Smooth muscle cell (in vitro differentiated cells): Measurements from ENCODE around the gene PMIS2. TPM values are rescaled to one million over a fixed set of nuclear protein-coding genes. Genes with fewer than 3 reads are reported as not detected.

Experiments used
- DNase-seq: peaks from one replicate; lab custom pipeline; 2025; ENCODE audit not compliant: unreplicated experiment; lab: John Stamatoyannopoulos, UW
- H2AFZ ChIP-seq: fragments of 200-600 bp; sonication (generic); 2 replicates; pipeline ENCODE4 v1.6.0; 2016; ENCODE audit warnings: antibody characterized with exemption, low read depth, mild to moderate bottlenecking
- H3F3A ChIP-seq: fragments of 200-600 bp; sonication (generic); 2 replicates; pipeline ENCODE4 v1.6.0; 2017; ENCODE audit warnings: antibody characterized with exemption, low read depth
- H3K27ac ChIP-seq: fragments of 200-600 bp; sonication (generic); 2 replicates; pipeline ENCODE4 v1.5.1; 2016; ENCODE audit warnings: low read depth, mild to moderate bottlenecking
- H3K27me3 ChIP-seq: fragments of 200-600 bp; sonication (generic); 2 replicates; pipeline ENCODE4 v1.6.1; 2016; ENCODE audit warnings: low read depth, mild to moderate bottlenecking
- H3K36me3 ChIP-seq: fragments of 200-600 bp; sonication (generic); 2 replicates; pipeline ENCODE4 v1.5.1; 2016; ENCODE audit warnings: low read depth
- H3K4me1 ChIP-seq: fragments of 200-600 bp; sonication (generic); 2 replicates; pipeline ENCODE4 v1.5.1; 2016; ENCODE audit warnings: low read depth
- H3K4me2 ChIP-seq: fragments of 200-600 bp; sonication (generic); 2 replicates; pipeline ENCODE4 v1.6.0; 2016; ENCODE audit warnings: mild to moderate bottlenecking
- H3K4me3 ChIP-seq: fragments of 200-600 bp; sonication (generic); 2 replicates; pipeline ENCODE4 v1.5.1; 2016; ENCODE audit warnings: mild to moderate bottlenecking
- H3K79me2 ChIP-seq: fragments of 200-600 bp; sonication (generic); 2 replicates; pipeline ENCODE4 v1.6.0; 2016; ENCODE audit warnings: low read depth, mild to moderate bottlenecking
- H3K9ac ChIP-seq: fragments of 200-600 bp; sonication (generic); 2 replicates; pipeline ENCODE4 v1.6.0; 2016; ENCODE audit warnings: low read depth
- H3K9me3 ChIP-seq: fragments of 200-600 bp; sonication (generic); replicated peaks from 2 replicates; pipeline ENCODE4 v1.5.1; 2016; ENCODE audit warnings: low read depth
- H4K20me1 ChIP-seq: fragments of 200-600 bp; sonication (generic); 2 replicates; pipeline ENCODE4 v1.6.0; 2016; ENCODE audit warnings: low read depth
- WGBS: methylation state at CpG from one replicate; pipeline ENCODE4 v1.1.7; 2016; ENCODE audit warnings: low lambda C conversion rate; 5-methylcytosine and 5-hydroxymethylcytosine counted together
- polyA plus RNA-seq: library from polyadenylated mRNA; unstranded; fragments of >200 nt; fragmentation: Nextera tagmentation; extraction: Ambion mirVana; gene quantifications from 2 replicates; pipeline ENCODE4 v1.2.1, GENCODE V29; 2016
- total RNA-seq: library from RNA; depleted of rRNA; stranded (reverse); fragments of >200 nt; gene quantifications from 2 replicates; pipeline ENCODE4 v1.2.3, GENCODE V29; 2014
- TF ChIP-seq, protein P1 (sequence below): fragments of 200-600 bp; sonication (generic); IDR thresholded peaks from 2 replicates; pipeline ENCODE4 v1.5.1; 2017; ENCODE audit warnings: borderline replicate concordance, mild to moderate bottlenecking, antibody characterized with exemption; ENCODE audit not compliant: insufficient read depth, poor library complexity, severe bottlenecking

Gene PMIS2
- total and polyA plus RNA-seq, 2 experiments from 2014 or later: not detected

DNA sequence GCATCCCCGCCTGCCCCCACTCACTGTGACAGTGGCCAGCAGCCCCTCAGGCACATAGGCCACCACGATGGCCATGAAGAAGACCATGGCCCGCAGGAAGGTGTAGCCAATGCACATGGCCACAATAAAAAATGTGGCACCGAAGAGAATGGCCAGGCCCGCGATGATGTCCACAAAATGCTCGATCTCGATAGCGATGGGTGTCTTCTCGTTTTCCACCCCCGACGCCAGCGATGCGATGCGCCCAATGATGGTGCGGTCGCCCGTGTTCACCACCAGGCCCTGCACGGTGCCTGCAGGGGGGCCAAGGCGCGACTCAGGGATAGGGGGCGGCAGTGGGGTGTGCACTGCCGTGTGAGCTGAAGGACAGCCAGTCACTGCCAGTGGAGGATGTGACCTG lies 26.2 kb upstream of the PMIS2 start:
- peaks cover 54% of the 10 kb centered on the region for H3K27me3 ChIP-seq
- H3K27ac ChIP-seq: no peak overlapping the region
- H4K20me1 ChIP-seq: no peaks in the 10 kb centered on the region
- DNase-seq: no peak
- peaks cover 3% of the 10 kb centered on the region for H3K4me1 ChIP-seq
- no peak overlapping the region for H3K4me2 ChIP-seq
- H3K36me3 ChIP-seq: no peaks in the 10 kb centered on the region
- H3K9ac ChIP-seq: no peak overlapping the region
- WGBS: 90% methylated on average over 23 of the region's 23 CpGs
- H3K79me2 ChIP-seq: no peaks in the 10 kb centered on the region
- H3F3A ChIP-seq: no peaks in the 10 kb centered on the region
- TF ChIP-seq, protein P1, sequence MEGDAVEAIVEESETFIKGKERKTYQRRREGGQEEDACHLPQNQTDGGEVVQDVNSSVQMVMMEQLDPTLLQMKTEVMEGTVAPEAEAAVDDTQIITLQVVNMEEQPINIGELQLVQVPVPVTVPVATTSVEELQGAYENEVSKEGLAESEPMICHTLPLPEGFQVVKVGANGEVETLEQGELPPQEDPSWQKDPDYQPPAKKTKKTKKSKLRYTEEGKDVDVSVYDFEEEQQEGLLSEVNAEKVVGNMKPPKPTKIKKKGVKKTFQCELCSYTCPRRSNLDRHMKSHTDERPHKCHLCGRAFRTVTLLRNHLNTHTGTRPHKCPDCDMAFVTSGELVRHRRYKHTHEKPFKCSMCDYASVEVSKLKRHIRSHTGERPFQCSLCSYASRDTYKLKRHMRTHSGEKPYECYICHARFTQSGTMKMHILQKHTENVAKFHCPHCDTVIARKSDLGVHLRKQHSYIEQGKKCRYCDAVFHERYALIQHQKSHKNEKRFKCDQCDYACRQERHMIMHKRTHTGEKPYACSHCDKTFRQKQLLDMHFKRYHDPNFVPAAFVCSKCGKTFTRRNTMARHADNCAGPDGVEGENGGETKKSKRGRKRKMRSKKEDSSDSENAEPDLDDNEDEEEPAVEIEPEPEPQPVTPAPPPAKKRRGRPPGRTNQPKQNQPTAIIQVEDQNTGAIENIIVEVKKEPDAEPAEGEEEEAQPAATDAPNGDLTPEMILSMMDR: no peak
- H3K4me3 ChIP-seq: no peak overlapping the region
- H3K9me3 ChIP-seq: no peaks in the 10 kb centered on the region
- H2AFZ ChIP-seq: no peak overlapping the region

- Histone ChIP-seq H3K27ac (no peak overlapping the region), H3K4me3 (no peak overlapping the region), H3K36me3 (no peaks in the 10 kb centered on the region), H4K20me1 (no peaks in the 10 kb centered on the region), H3K4me1 (peaks cover 3% of the 10 kb centered on the region), H3K9me3 (no peaks in the 10 kb centered on the region), H3K4me2 (no peak overlapping the region), H3K79me2 (no peaks in the 10 kb centered on the region), H3K9ac (no peak overlapping the region), H2AFZ (no peak overlapping the region), H3F3A (no peaks in the 10 kb centered on the region), H3K27me3 (peaks cover 54% of the 10 kb centered on the region)
- TF ChIP-seq, protein P1: no peak
- 96% methylated on average over 14 of the region's 18 CpGs for WGBS
- DNase-seq: no peak
Observed at GRCh38 chr19:35560271-35560670, 25.7 kb upstream of the PMIS2 start.

- no peaks in the 10 kb centered on the region for H3F3A ChIP-seq
- no peak overlapping the region for H3K4me3 ChIP-seq
- no peak overlapping the region for H3K4me2 ChIP-seq
- peaks cover 54% of the 10 kb centered on the region for H3K27me3 ChIP-seq
- no peaks in the 10 kb centered on the region for H3K79me2 ChIP-seq
- H4K20me1 ChIP-seq: no peaks in the 10 kb centered on the region
- H3K9ac ChIP-seq: no peak overlapping the region
- no peaks in the 10 kb centered on the region for H3K36me3 ChIP-seq
- WGBS: 85% methylated on average over 5 of the region's 6 CpGs
- no peak for DNase-seq
- TF ChIP-seq, protein P1: no peak
- H3K4me1 ChIP-seq: peaks cover 3% of the 10 kb centered on the region
- no peaks in the 10 kb centered on the region for H3K9me3 ChIP-seq
- no peak overlapping the region for H2AFZ ChIP-seq
- H3K27ac ChIP-seq: no peak overlapping the region
Observed at GRCh38 chr19:35560677-35561076, 25.3 kb upstream of the PMIS2 start.

DNA sequence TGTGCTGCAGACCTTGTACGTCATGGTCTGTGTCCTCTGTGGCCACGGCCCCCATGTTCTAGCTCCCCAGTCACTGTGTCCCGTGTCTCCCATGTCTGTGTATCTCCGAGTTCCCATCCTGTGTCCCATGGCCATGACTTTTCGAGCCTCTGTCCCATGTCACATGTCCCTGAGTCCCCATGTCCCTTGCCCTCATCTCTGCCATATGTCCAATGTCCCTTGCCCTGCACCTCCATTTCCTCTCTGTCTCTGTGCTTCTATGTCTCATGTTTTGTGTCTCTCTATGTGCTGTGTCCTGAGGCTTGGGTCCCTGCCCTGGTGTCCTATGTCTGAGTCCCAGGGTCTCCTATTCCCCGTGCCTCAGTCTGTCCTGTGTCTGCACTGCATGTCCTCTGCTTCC lies 24.5 kb upstream of the PMIS2 start:
- H3K27me3 ChIP-seq: peaks cover 54% of the 10 kb centered on the region
- H3K4me1 ChIP-seq: peaks cover 3% of the 10 kb centered on the region
- no peak overlapping the region for H3K9ac ChIP-seq
- no peak for DNase-seq
- no peaks in the 10 kb centered on the region for H4K20me1 ChIP-seq
- no peaks in the 10 kb centered on the region for H3K9me3 ChIP-seq
- 83% methylated on average over 6 of the region's 6 CpGs for WGBS
- no peak overlapping the region for H2AFZ ChIP-seq
- H3K4me3 ChIP-seq: no peak overlapping the region
- no peaks in the 10 kb centered on the region for H3F3A ChIP-seq
- H3K36me3 ChIP-seq: no peaks in the 10 kb centered on the region
- no peaks in the 10 kb centered on the region for H3K79me2 ChIP-seq
- TF ChIP-seq, protein P1: no peak
- H3K4me2 ChIP-seq: no peak overlapping the region
- no peak overlapping the region for H3K27ac ChIP-seq
